Measurements from ENCODE around the gene GATAD2A.
"Not testable (repeated sequence)": the region's sequence is repeated elsewhere in the genome, so short reads cannot be mapped to it uniquely, and the experiment has no call there.

The GATAD2A gene

DNA sequence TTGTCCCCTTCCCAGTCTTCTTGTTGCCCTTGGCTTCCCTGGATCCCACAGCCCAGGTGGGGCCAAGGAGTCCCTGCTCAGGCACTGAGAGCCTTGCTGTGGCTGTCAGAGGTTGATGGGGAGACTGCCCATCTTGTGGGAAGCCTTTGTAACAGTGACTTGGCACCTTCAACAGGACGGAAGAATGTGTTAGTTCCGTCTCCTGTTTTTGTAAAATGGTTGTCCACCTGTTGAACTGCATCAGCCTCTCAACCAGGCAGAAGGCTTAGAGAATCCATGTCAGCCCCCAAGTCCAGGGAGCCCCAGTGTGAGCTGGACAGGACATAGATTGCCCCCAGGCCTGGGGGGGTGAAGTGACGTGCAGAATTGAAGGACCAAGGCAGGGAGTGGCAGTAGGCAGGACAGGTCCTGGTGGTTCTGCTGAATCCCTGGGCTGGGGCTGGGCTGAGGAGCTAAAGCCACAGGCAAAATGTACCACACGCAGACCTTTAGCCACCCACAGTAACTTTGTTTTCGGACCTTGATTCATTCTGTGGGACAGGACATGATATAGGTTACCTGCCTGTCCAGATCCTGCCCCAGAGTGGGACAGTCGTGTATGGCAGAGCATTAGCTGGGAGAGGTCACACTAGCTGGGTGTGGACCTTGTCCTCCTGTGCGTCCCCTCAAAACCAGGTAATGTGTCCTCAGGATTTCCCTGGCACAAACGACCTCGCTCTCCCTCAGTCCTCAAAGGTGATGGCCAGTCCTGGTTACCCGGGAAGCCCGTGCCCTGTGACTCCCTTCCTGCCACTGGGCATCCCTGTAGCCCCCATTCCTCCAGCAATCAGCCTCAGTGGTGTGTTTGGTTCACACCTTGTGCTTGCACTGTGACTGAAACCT is 47.0 kb downstream of the GATAD2A start:
- peaks cover 99% of the 10 kb centered on the region for H3K79me2 ChIP-seq (ENCODE audit: insufficient read depth, low read length)
- peaks cover 63% of the 10 kb centered on the region for H4K20me1 ChIP-seq (ENCODE audit: insufficient read depth, low read length, poor library complexity, severe bottlenecking)
- no peaks in the 10 kb centered on the region for H3K9me3 ChIP-seq (ENCODE audit: insufficient read depth, low read depth, low read length)
- no peak for TF ChIP-seq EZH2phosphoT487 (IDR thresholded peaks at IDR 0.05; ENCODE audit: borderline replicate concordance)
- TF ChIP-seq, protein P1, sequence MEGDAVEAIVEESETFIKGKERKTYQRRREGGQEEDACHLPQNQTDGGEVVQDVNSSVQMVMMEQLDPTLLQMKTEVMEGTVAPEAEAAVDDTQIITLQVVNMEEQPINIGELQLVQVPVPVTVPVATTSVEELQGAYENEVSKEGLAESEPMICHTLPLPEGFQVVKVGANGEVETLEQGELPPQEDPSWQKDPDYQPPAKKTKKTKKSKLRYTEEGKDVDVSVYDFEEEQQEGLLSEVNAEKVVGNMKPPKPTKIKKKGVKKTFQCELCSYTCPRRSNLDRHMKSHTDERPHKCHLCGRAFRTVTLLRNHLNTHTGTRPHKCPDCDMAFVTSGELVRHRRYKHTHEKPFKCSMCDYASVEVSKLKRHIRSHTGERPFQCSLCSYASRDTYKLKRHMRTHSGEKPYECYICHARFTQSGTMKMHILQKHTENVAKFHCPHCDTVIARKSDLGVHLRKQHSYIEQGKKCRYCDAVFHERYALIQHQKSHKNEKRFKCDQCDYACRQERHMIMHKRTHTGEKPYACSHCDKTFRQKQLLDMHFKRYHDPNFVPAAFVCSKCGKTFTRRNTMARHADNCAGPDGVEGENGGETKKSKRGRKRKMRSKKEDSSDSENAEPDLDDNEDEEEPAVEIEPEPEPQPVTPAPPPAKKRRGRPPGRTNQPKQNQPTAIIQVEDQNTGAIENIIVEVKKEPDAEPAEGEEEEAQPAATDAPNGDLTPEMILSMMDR (conservative IDR thresholded peaks at IDR 0.05; ENCODE audit: low read length), result no peak
- H3K9ac ChIP-seq (ENCODE audit: low read depth, low read length, poor library complexity, severe bottlenecking), result no peak overlapping the region
- no peaks in the 10 kb centered on the region for H3K27me3 ChIP-seq (ENCODE audit: insufficient read depth, low read length, poor library complexity, severe bottlenecking)
- H2AFZ ChIP-seq (ENCODE audit: low read length), result no peak overlapping the region
- H3K4me1 ChIP-seq (ENCODE audit: insufficient read depth, low read length, poor library complexity, severe bottlenecking), result peaks cover 5% of the 10 kb centered on the region
- peaks cover 10% of the 10 kb centered on the region; the same call in 1 of the 2 replicates for H3K36me3 ChIP-seq (ENCODE audit: insufficient read depth, low read length)
- no peak overlapping the region for H3K4me3 ChIP-seq (ENCODE audit: low read length, poor library complexity, severe bottlenecking)
- no peaks in the 10 kb centered on the region for H3F3A ChIP-seq (ENCODE audit: low read depth)
- no peaks in the 10 kb centered on the region for H3K9me2 ChIP-seq (replicated peaks; ENCODE audit: low read depth, low read length)
- no peak overlapping the region for H3K4me2 ChIP-seq (ENCODE audit: low read depth, low read length, poor library complexity, severe bottlenecking)

DNA sequence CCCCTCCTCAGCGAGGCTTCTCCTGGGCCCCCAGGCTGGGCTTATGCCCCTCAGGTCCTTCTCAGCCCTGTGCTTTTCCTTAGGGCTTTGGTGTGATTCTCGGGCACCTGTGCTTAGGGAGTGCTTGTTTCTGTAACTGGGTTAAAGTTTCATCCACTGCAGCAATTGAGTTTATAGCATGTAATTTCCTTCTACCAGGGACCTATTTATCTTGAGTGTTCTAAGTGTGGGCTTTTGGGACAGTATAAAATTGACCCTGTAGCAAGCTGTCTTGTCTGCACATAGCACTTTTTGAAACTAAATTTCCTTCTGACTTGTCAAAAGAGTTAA is 47.6 kb downstream of the GATAD2A start:
- H3K4me2 ChIP-seq (ENCODE audit: low read depth, low read length, poor library complexity, severe bottlenecking), result no peak overlapping the region
- TF ChIP-seq, protein P1 (conservative IDR thresholded peaks at IDR 0.05; ENCODE audit: low read length), result no peak
- no peak for TF ChIP-seq EZH2phosphoT487 (IDR thresholded peaks at IDR 0.05; ENCODE audit: borderline replicate concordance)
- H3K36me3 ChIP-seq (ENCODE audit: insufficient read depth, low read length), result peaks cover 10% of the 10 kb centered on the region; the same call in 1 of the 2 replicates
- H3K9ac ChIP-seq (ENCODE audit: low read depth, low read length, poor library complexity, severe bottlenecking), result no peak overlapping the region
- no peaks in the 10 kb centered on the region for H3K9me3 ChIP-seq (ENCODE audit: insufficient read depth, low read depth, low read length)
- H3K4me3 ChIP-seq (ENCODE audit: low read length, poor library complexity, severe bottlenecking), result no peak overlapping the region
- no peaks in the 10 kb centered on the region for H3K9me2 ChIP-seq (replicated peaks; ENCODE audit: low read depth, low read length)
- peaks cover 57% of the 10 kb centered on the region for H4K20me1 ChIP-seq (ENCODE audit: insufficient read depth, low read length, poor library complexity, severe bottlenecking)
- peaks cover 99% of the 10 kb centered on the region for H3K79me2 ChIP-seq (ENCODE audit: insufficient read depth, low read length)
- H3K4me1 ChIP-seq (ENCODE audit: insufficient read depth, low read length, poor library complexity, severe bottlenecking), result peaks cover 11% of the 10 kb centered on the region
- no peak overlapping the region for H2AFZ ChIP-seq (ENCODE audit: low read length)
- no peaks in the 10 kb centered on the region for H3F3A ChIP-seq (ENCODE audit: low read depth)
- no peaks in the 10 kb centered on the region for H3K27me3 ChIP-seq (ENCODE audit: insufficient read depth, low read length, poor library complexity, severe bottlenecking)

DNA sequence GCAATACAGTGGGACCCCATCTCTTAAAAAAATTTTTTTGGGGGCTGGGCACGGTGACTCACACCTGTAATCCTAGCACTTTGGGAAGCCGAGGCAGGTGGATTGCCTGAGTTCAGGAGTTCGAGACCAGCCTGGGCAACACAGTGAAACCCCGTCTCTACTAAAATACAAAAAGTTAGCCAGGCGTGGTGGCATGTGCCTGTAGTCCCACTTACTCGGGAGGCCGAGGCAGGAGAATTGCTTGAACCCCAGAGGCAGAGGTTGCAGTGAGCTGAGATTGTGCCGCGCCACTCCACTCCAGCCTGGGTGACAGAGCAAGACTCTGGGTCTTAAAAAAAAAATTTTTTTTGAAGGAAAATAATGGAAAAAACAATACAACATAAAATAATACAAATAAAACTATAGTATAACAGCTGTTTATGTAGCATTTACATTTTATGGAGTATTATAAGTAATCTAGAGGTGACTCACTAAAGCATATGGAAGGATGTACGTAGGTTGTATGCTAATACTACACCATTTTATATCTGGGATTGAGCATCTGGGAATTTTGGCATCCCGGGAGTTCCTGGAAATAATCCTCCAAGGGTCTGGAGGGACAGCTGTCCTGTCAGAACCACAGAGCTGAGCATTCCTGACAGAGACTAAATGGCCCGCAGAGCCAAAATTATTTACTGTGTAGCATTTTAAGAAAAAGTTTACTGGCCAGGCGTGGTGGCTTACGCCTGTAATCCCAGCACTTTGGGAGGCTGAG is 49.9 kb downstream of the GATAD2A start:
- not testable (repeated sequence) for H3K27me3 ChIP-seq (ENCODE audit: insufficient read depth, low read length, poor library complexity, severe bottlenecking); H3K9ac ChIP-seq (ENCODE audit: low read depth, low read length, poor library complexity, severe bottlenecking); H3K9me2 ChIP-seq (replicated peaks; ENCODE audit: low read depth, low read length); H2AFZ ChIP-seq (ENCODE audit: low read length); H3K36me3 ChIP-seq (ENCODE audit: insufficient read depth, low read length); H3K9me3 ChIP-seq (ENCODE audit: insufficient read depth, low read depth, low read length); H3K4me2 ChIP-seq (ENCODE audit: low read depth, low read length, poor library complexity, severe bottlenecking); H3K4me3 ChIP-seq (ENCODE audit: low read length, poor library complexity, severe bottlenecking)
- peaks cover 31% of the 10 kb centered on the region for H3K4me1 ChIP-seq (ENCODE audit: insufficient read depth, low read length, poor library complexity, severe bottlenecking)
- H3K79me2 ChIP-seq (ENCODE audit: insufficient read depth, low read length), result peaks cover 92% of the 10 kb centered on the region
- peaks cover 14% of the 10 kb centered on the region for H3F3A ChIP-seq (ENCODE audit: low read depth)
- H4K20me1 ChIP-seq (ENCODE audit: insufficient read depth, low read length, poor library complexity, severe bottlenecking), result peaks cover 39% of the 10 kb centered on the region

Measured in Loucy (cell line).